Measurements from ENCODE around the gene CR1L.

CR1L gene

DNA sequence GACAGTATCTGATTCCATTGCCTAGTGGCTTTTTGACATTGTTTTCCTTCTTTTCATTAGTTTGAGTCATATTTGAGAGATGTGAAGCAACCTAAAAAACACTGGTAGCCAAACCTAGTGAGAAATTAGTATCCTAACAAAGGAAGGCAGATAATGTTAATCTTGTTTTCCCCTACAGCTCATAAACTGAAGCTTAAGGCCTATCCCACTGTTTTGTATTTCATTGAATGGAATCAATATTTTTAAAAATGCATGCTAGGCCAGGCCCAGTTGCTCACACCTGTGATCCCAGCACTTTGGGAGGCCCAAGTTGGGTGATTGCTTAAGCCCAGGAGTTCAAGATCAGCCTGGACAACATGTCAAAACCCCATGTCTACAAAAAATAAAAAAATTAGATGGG lies 1.2 kb downstream of the CR1L start:
- TF ChIP-seq ZNF565 (CRISPR knock-in tag; conservative IDR thresholded peaks at IDR 0.05; ENCODE audit: low read depth) (no peak), ZFP30 (CRISPR knock-in tag; IDR thresholded peaks at IDR 0.05) (no peak)
- ATAC-seq, result no peak

DNA sequence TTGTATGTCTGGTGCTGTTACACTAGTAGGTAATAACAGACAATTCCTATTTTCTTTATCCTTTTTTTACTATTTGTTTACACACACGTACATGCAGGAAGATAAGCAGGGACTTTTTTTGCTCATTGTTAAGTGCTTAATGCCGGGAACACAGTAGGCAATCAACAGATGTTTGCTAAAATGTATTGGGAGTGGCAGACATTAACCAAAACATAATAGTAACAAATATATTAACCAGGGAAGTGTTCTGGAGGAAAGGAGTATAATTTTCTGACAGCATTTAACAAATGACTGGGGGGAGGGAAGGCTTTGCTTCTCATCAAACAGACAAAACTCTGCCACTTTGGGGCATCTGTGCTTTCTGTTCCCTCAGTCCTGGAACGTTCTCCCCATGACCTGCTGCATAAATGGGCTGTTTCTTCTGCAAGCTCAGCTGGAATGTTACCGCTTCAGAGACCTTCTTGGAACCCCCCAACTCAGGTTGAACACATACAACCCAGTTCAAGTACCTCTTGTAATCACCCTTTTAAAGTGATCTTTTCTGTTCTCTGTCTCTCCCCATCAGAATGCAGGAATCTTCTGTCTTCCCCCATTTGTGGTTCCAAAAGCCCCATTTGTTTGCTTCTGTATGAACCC lies 2.1 kb downstream of the CR1L start:
- TF ChIP-seq, protein P1, sequence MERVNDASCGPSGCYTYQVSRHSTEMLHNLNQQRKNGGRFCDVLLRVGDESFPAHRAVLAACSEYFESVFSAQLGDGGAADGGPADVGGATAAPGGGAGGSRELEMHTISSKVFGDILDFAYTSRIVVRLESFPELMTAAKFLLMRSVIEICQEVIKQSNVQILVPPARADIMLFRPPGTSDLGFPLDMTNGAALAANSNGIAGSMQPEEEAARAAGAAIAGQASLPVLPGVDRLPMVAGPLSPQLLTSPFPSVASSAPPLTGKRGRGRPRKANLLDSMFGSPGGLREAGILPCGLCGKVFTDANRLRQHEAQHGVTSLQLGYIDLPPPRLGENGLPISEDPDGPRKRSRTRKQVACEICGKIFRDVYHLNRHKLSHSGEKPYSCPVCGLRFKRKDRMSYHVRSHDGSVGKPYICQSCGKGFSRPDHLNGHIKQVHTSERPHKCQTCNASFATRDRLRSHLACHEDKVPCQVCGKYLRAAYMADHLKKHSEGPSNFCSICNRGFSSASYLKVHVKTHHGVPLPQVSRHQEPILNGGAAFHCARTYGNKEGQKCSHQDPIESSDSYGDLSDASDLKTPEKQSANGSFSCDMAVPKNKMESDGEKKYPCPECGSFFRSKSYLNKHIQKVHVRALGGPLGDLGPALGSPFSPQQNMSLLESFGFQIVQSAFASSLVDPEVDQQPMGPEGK (CRISPR knock-in tag; IDR thresholded peaks at IDR 0.05; ENCODE audit: borderline replicate concordance), result no peak
- no peak for TF ChIP-seq ZFP3 (CRISPR knock-in tag; IDR thresholded peaks at IDR 0.05)
- no peak for TF ChIP-seq ZNF70 (CRISPR knock-in tag; IDR thresholded peaks at IDR 0.05)
- TF ChIP-seq ZNF565 (CRISPR knock-in tag; conservative IDR thresholded peaks at IDR 0.05; ENCODE audit: low read depth), result no peak
- TF ChIP-seq GLIS3 (CRISPR knock-in tag; IDR thresholded peaks at IDR 0.05), result no peak
- no peak for TF ChIP-seq ZFP30 (CRISPR knock-in tag; IDR thresholded peaks at IDR 0.05)
- TF ChIP-seq, protein P2, sequence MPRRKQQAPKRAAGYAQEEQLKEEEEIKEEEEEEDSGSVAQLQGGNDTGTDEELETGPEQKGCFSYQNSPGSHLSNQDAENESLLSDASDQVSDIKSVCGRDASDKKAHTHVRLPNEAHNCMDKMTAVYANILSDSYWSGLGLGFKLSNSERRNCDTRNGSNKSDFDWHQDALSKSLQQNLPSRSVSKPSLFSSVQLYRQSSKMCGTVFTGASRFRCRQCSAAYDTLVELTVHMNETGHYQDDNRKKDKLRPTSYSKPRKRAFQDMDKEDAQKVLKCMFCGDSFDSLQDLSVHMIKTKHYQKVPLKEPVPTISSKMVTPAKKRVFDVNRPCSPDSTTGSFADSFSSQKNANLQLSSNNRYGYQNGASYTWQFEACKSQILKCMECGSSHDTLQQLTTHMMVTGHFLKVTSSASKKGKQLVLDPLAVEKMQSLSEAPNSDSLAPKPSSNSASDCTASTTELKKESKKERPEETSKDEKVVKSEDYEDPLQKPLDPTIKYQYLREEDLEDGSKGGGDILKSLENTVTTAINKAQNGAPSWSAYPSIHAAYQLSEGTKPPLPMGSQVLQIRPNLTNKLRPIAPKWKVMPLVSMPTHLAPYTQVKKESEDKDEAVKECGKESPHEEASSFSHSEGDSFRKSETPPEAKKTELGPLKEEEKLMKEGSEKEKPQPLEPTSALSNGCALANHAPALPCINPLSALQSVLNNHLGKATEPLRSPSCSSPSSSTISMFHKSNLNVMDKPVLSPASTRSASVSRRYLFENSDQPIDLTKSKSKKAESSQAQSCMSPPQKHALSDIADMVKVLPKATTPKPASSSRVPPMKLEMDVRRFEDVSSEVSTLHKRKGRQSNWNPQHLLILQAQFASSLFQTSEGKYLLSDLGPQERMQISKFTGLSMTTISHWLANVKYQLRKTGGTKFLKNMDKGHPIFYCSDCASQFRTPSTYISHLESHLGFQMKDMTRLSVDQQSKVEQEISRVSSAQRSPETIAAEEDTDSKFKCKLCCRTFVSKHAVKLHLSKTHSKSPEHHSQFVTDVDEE (CRISPR knock-in tag; IDR thresholded peaks at IDR 0.05), result no peak
- TF ChIP-seq, protein P3, sequence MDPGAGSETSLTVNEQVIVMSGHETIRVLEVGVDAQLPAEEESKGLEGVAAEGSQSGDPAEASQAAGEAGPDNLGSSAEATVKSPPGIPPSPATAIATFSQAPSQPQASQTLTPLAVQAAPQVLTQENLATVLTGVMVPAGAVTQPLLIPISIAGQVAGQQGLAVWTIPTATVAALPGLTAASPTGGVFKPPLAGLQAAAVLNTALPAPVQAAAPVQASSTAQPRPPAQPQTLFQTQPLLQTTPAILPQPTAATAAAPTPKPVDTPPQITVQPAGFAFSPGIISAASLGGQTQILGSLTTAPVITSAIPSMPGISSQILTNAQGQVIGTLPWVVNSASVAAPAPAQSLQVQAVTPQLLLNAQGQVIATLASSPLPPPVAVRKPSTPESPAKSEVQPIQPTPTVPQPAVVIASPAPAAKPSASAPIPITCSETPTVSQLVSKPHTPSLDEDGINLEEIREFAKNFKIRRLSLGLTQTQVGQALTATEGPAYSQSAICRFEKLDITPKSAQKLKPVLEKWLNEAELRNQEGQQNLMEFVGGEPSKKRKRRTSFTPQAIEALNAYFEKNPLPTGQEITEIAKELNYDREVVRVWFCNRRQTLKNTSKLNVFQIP (CRISPR knock-in tag; IDR thresholded peaks at IDR 0.05; ENCODE audit: borderline replicate concordance, low read depth), result no peak
- TF ChIP-seq ESRRG (CRISPR knock-in tag; IDR thresholded peaks at IDR 0.05), result no peak
- TF ChIP-seq CREB5 (CRISPR knock-in tag; IDR thresholded peaks at IDR 0.05; ENCODE audit: low read depth), result no peak
- no peak for TF ChIP-seq SNAI2 (CRISPR knock-in tag; IDR thresholded peaks at IDR 0.05)
- no peak for TF ChIP-seq PPARA (CRISPR knock-in tag; IDR thresholded peaks at IDR 0.05; ENCODE audit: borderline replicate concordance)
- TF ChIP-seq BACH2 (CRISPR knock-in tag; IDR thresholded peaks at IDR 0.05; ENCODE audit: borderline replicate concordance), result no peak
- no peak for TF ChIP-seq CSRNP3 (CRISPR knock-in tag; IDR thresholded peaks at IDR 0.05)
- no peak for TF ChIP-seq CSDC2 (CRISPR knock-in tag; IDR thresholded peaks at IDR 0.05)
- no peak for TF ChIP-seq TOX (CRISPR knock-in tag; IDR thresholded peaks at IDR 0.05; ENCODE audit: borderline replicate concordance)
- ATAC-seq, result no peak

DNA sequence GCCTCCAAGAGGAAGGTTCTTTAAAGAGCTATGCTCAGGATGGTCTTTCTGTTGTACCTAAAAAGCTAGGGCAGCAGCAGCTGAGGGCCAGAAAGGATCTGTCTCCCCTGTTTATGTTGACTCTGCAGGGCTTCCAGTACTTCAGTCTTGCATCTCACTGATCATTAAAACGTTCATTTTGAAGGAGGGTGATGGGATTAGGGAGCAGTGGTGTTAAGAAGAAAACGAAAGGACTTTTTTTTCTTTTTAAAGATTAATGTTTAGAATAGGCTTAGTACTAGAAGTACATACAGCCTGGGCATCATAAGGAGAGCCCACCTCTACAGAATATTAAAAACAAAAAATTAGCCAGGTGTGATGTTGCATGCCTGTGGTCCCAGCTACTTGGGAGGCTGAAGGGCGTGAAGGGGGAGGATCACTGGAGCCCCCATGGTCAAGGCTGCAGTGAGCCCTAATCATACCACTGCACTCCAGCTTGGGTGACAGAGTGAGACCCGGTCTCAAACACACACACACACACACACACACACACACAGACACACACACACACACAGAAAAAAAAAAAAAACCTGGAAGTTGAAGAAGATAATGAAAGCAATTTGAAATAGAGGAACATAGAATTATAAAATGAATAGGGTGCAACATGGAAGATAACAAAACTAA lies 2.9 kb downstream of the CR1L start:
- no peak for ATAC-seq
- TF ChIP-seq ZC3H10 (CRISPR knock-in tag; IDR thresholded peaks at IDR 0.05) (no peak), CSDC2 (CRISPR knock-in tag; IDR thresholded peaks at IDR 0.05) (no peak), CREB5 (CRISPR knock-in tag; IDR thresholded peaks at IDR 0.05; ENCODE audit: low read depth) (no peak)

All from SK-N-SH treated with all-trans-retinoic acid at 6 μM for 48 hours (cell line).